ENCODE data around the gene BUD23.

The BUD23 gene

GRCh38 chr7:73683056-73683787 is at the start of gene BUD23, which contains the start of gene DNAJC30:
Gene BUD23, plus strand, starts transcription at chr7:73683597. Its CDS starts 29 bp downstream, at chr7:73683626.
Gene DNAJC30, minus strand, starts transcription at chr7:73683453. Its CDS starts 30 bp downstream, at chr7:73683423.
- TF ChIP-seq CTCF (conservative IDR thresholded peaks at IDR 0.05; ENCODE audit: low read depth, low read length) = no peak
- DNase-seq (ENCODE audit: low read depth) = peak; percentile 97
- H3K4me3 ChIP-seq (ENCODE audit: low read depth, low read length) = peak within 1 kb of the TSS; percentile 94

- TF ChIP-seq CTCF (conservative IDR thresholded peaks at IDR 0.05; ENCODE audit: low read depth, low read length) = no peak
- H3K4me3 ChIP-seq (ENCODE audit: low read depth, low read length) = no peak overlapping the region
- no peak for DNase-seq (ENCODE audit: low read depth)
Measured at GRCh38 chr7:73633844-73634243, 49.6 kb upstream of the BUD23 start.

- H3K4me3 ChIP-seq (ENCODE audit: low read depth, low read length) = no peak overlapping the region
- DNase-seq (ENCODE audit: low read depth) = no peak
- TF ChIP-seq CTCF (conservative IDR thresholded peaks at IDR 0.05; ENCODE audit: low read depth, low read length) = no peak
Measured at GRCh38 chr7:73635428-73636200, 47.8 kb upstream of the BUD23 start.

- no peak overlapping the region for H3K4me3 ChIP-seq (ENCODE audit: low read depth, low read length)
- no peak for DNase-seq (ENCODE audit: low read depth)
- TF ChIP-seq CTCF (conservative IDR thresholded peaks at IDR 0.05; ENCODE audit: low read depth, low read length) = no peak
Measured at GRCh38 chr7:73638911-73639310, 44.5 kb upstream of the BUD23 start.

GRCh38 chr7:73642834-73643233 is 40.6 kb upstream of the BUD23 start:
- no peak for DNase-seq (ENCODE audit: low read depth)
- TF ChIP-seq CTCF (conservative IDR thresholded peaks at IDR 0.05; ENCODE audit: low read depth, low read length) = no peak

GRCh38 chr7:73644688-73645286 is 38.6 kb upstream of the BUD23 start:
- H3K4me3 ChIP-seq (ENCODE audit: low read depth, low read length) = no peak overlapping the region
- no peak for TF ChIP-seq CTCF (conservative IDR thresholded peaks at IDR 0.05; ENCODE audit: low read depth, low read length)
- no peak for DNase-seq (ENCODE audit: low read depth)

More at GRCh38 chr7:73642834-73643233, 40.6 kb upstream of the BUD23 start:
- H3K4me3 ChIP-seq (ENCODE audit: low read depth, low read length) = no peak overlapping the region

All from choroid plexus epithelial cell (primary cell).